GM12873 (cell line): ENCODE measurements around the gene PRRT1B.

Experiments used
- CTCF ChIP-seq: IDR thresholded peaks from 2 replicates; pipeline ENCODE4 v1.5.1; 2012; ENCODE audit warnings: low read depth, mild to moderate bottlenecking, moderate library complexity, low read length, control low read depth; ENCODE audit not compliant: insufficient read depth; ENCODE audit errors: missing control alignments

Gene PRRT1B

GRCh38 chr9:131598121-131598520, 52.8 kb downstream of the PRRT1B start:
- TF ChIP-seq CTCF: no peak

- no peak for TF ChIP-seq CTCF
These were observed 56.4 kb downstream of the PRRT1B start for GRCh38 chr9:131601683-131602181.

GRCh38 chr9:131603199-131603598, 57.9 kb downstream of the PRRT1B start:
- TF ChIP-seq CTCF: no peak

- TF ChIP-seq CTCF: no peak
These were observed 58.6 kb downstream of the PRRT1B start for GRCh38 chr9:131603711-131604439.

GRCh38 chr9:131605770-131606590, 60.7 kb downstream of the PRRT1B start:
- TF ChIP-seq CTCF: no peak

- no peak for TF ChIP-seq CTCF
These were observed 61.7 kb downstream of the PRRT1B start for GRCh38 chr9:131606896-131607567.

- no peak for TF ChIP-seq CTCF
These were observed 62.3 kb downstream of the PRRT1B start for GRCh38 chr9:131607591-131607990.
